H9 (cell line): ENCODE data around the gene UBR2. TPM values are rescaled to one million over a fixed set of nuclear protein-coding genes. Genes with fewer than 3 reads are reported as not detected.
"Not testable (repeated sequence)": the region's sequence is repeated elsewhere in the genome, so short reads cannot be mapped to it uniquely, and the experiment has no call there.

Experiments
- DNase-seq: peaks from one replicate; pipeline ENCODE4 v3.0.0-alpha.2; 2017
- H2AFZ ChIP-seq: one replicate; pipeline ENCODE4 v1.6.1; 2013; ENCODE audit warnings: mild to moderate bottlenecking, low read length, control low read depth, moderate library complexity
- H2AK5ac ChIP-seq: 2 replicates; pipeline ENCODE4 v1.6.1; 2013; ENCODE audit warnings: low read length, control low read depth, mixed read lengths; ENCODE audit not compliant: insufficient read length
- H2BK120ac ChIP-seq: one replicate; pipeline ENCODE4 v1.6.1; 2013; ENCODE audit warnings: low read depth, mild to moderate bottlenecking, low read length, control low read depth, inconsistent platforms; ENCODE audit not compliant: poor library complexity, severe bottlenecking
- H2BK12ac ChIP-seq: 2 replicates; pipeline ENCODE4 v1.6.1; 2013; ENCODE audit warnings: low read length, control low read depth, mixed read lengths, low read depth; ENCODE audit not compliant: insufficient read length
- H2BK15ac ChIP-seq: 2 replicates; pipeline ENCODE4 v1.6.1; 2013; ENCODE audit warnings: low read depth, low read length, control low read depth
- H2BK20ac ChIP-seq: one replicate; pipeline ENCODE4 v1.6.1; 2013; ENCODE audit warnings: low read depth, mild to moderate bottlenecking, low read length, control low read depth, inconsistent platforms; ENCODE audit not compliant: poor library complexity, severe bottlenecking
- H2BK5ac ChIP-seq: 2 replicates; pipeline ENCODE4 v1.6.1; 2013; ENCODE audit warnings: low read length, control low read depth, mixed read lengths; ENCODE audit not compliant: insufficient read length
- H3K14ac ChIP-seq: 2 replicates; pipeline ENCODE4 v1.6.1; 2013; ENCODE audit warnings: low read length, control low read depth; ENCODE audit not compliant: insufficient read depth
- H3K18ac ChIP-seq: 2 replicates; pipeline ENCODE4 v1.6.1; 2013; ENCODE audit warnings: low read depth, mild to moderate bottlenecking, mixed read lengths, low read length, control low read depth; ENCODE audit not compliant: insufficient read length
- H3K23ac ChIP-seq: 2 replicates; pipeline ENCODE4 v1.6.1; 2013; ENCODE audit warnings: low read length, control low read depth, mixed read lengths, low read depth; ENCODE audit not compliant: insufficient read length
- H3K23me2 ChIP-seq: 2 replicates; pipeline ENCODE4 v1.6.1; 2013; ENCODE audit warnings: low read depth, mild to moderate bottlenecking, mixed read lengths, low read length, control low read depth; ENCODE audit not compliant: insufficient read length, poor library complexity, severe bottlenecking
- H3K27ac ChIP-seq: 2 replicates; pipeline ENCODE4 v1.5.1; 2013; ENCODE audit warnings: low read length, control low read depth, mixed read lengths, low read depth; ENCODE audit not compliant: insufficient read length
- H3K27me3 ChIP-seq: 2 replicates; pipeline ENCODE4 v1.6.1; 2013; ENCODE audit warnings: low read length, control low read depth, inconsistent platforms; ENCODE audit not compliant: insufficient read depth
- H3K4ac ChIP-seq: 2 replicates; pipeline ENCODE4 v1.6.1; 2013; ENCODE audit warnings: low read depth, mild to moderate bottlenecking, control low read depth, inconsistent platforms, low read length, moderate library complexity
- H3K4me1 ChIP-seq: 2 replicates; pipeline ENCODE4 v1.6.1; 2013; ENCODE audit warnings: low read length, control low read depth, inconsistent platforms; ENCODE audit not compliant: insufficient read depth
- H3K4me2 ChIP-seq: 2 replicates; pipeline ENCODE4 v1.6.1; 2013; ENCODE audit warnings: low read length, control low read depth, mixed read lengths; ENCODE audit not compliant: insufficient read length, insufficient read depth
- H3K56ac ChIP-seq: 2 replicates; pipeline ENCODE4 v1.6.1; 2013; ENCODE audit warnings: low read depth, mild to moderate bottlenecking, mixed read lengths, low read length, control low read depth; ENCODE audit not compliant: insufficient read length
- H3K79me1 ChIP-seq: 2 replicates; pipeline ENCODE4 v1.6.1; 2013; ENCODE audit warnings: low read depth, mild to moderate bottlenecking, moderate library complexity, low read length, control low read depth, inconsistent platforms; ENCODE audit not compliant: insufficient read depth, poor library complexity, severe bottlenecking
- H3K79me2 ChIP-seq: 2 replicates; pipeline ENCODE4 v1.6.1; 2013; ENCODE audit warnings: low read length, control low read depth, inconsistent platforms; ENCODE audit not compliant: insufficient read depth
- H3K9ac ChIP-seq: 2 replicates; pipeline ENCODE4 v1.6.1; 2013; ENCODE audit warnings: low read length, control low read depth, mixed read lengths; ENCODE audit not compliant: insufficient read length; ENCODE audit errors: extremely low read depth
- H3K9me3 ChIP-seq: one replicate; pipeline ENCODE4 v1.6.1; 2013; ENCODE audit warnings: low read depth, low read length, inconsistent platforms; ENCODE audit not compliant: control insufficient read depth
- H3T11ph ChIP-seq: one replicate; pipeline ENCODE4 v1.6.1; 2013; ENCODE audit warnings: mild to moderate bottlenecking, low read length, control low read depth, inconsistent platforms
- H4K20me1 ChIP-seq: one replicate; pipeline ENCODE4 v1.6.1; 2013; ENCODE audit not compliant: control insufficient read depth, insufficient read length, insufficient read depth
- H4K5ac ChIP-seq: 2 replicates; pipeline ENCODE4 v1.6.1; 2013; ENCODE audit warnings: low read depth, mild to moderate bottlenecking, mixed read lengths, low read length, control low read depth; ENCODE audit not compliant: insufficient read length
- H4K8ac ChIP-seq: replicated peaks from 2 replicates; pipeline ENCODE4 v1.6.1; 2013; ENCODE audit warnings: low read length, control low read depth, mixed read lengths, low read depth; ENCODE audit not compliant: insufficient read length
- H4K91ac ChIP-seq: 2 replicates; pipeline ENCODE4 v1.6.1; 2013; ENCODE audit warnings: low read depth, mild to moderate bottlenecking, moderate library complexity, mixed read lengths, low read length, control low read depth; ENCODE audit not compliant: insufficient read length
- H3K27ac Mint-ChIP-seq, 3 experiments: 2 replicates in 2 of 3; 3 replicates in 1 of 3; pipeline ENCODE4 v1.8.0; 2020 to 2021; ENCODE audit warnings: mixed read lengths in 3 of 3, mild to moderate bottlenecking in 1 of 3, moderate library complexity in 1 of 3
- H3K27me3 Mint-ChIP-seq: 2 replicates; pipeline ENCODE4 v1.8.0; 2021; ENCODE audit warnings: low read depth, mild to moderate bottlenecking, moderate library complexity, mixed read lengths
- H3K36me3 Mint-ChIP-seq, 3 experiments: 2 replicates in 2 of 3; 3 replicates in 1 of 3; pipeline ENCODE4 v1.8.0; 2020 to 2021; ENCODE audit warnings: low read depth in 3 of 3, mixed read lengths in 3 of 3; ENCODE audit not compliant: insufficient read depth in 1 of 3
- H3K4me1 Mint-ChIP-seq, 2 experiments: 2 replicates each; pipeline ENCODE4 v1.8.0; 2020; ENCODE audit warnings: mixed read lengths in 2 of 2
- H3K4me3 Mint-ChIP-seq, 2 experiments: 2 replicates in 1 of 2; 3 replicates in 1 of 2; pipeline ENCODE4 v1.8.0; 2020 to 2021; ENCODE audit warnings: mild to moderate bottlenecking in 2 of 2, mixed read lengths in 2 of 2, moderate library complexity in 1 of 2
- H3K9me3 Mint-ChIP-seq, 2 experiments: 2 replicates in 1 of 2; 3 replicates in 1 of 2; pipeline ENCODE4 v1.8.0; 2020; ENCODE audit warnings: mild to moderate bottlenecking in 2 of 2, mixed read lengths in 2 of 2, moderate library complexity in 1 of 2
- WGBS: extraction: QIAGEN DNeasy Blood & Tissue Kit; methylation state at CpG from one replicate; pipeline ENCODE4 v1.1.7; 2013; ENCODE audit warnings: missing lambda C conversion rate, low lambda C conversion rate, mixed read lengths; ENCODE audit not compliant: insufficient read length; ENCODE audit errors: extremely low coverage; 5-methylcytosine and 5-hydroxymethylcytosine counted together
- total RNA-seq: library from RNA; stranded (reverse); gene quantifications from 2 replicates; pipeline ENCODE4 v1.2.1, GENCODE V29; 2021
- TF ChIP-seq, protein P1 (sequence below): fragments of 200-600 bp; sonication (generic); conservative IDR thresholded peaks from 3 replicates; pipeline ENCODE4 v1.8.0; 2021; ENCODE audit warnings: antibody characterized with exemption, mild to moderate bottlenecking

The UBR2 gene
- total RNA-seq, 1 experiment from 2014 or later: 18.7 TPM

GRCh38 chr6:42556462-42556861 lies 7.4 kb upstream of the UBR2 start:
- Histone ChIP-seq H2AK5ac (no peak overlapping the region), H4K8ac (no peak overlapping the region), H2AFZ (no peak overlapping the region), H3K27me3 (no peaks in the 10 kb centered on the region), H3T11ph (no peak overlapping the region), H3K18ac (no peak overlapping the region), H2BK15ac (no peak overlapping the region), H2BK20ac (no peak overlapping the region), H4K20me1 (no peaks in the 10 kb centered on the region), H3K4ac (no peak overlapping the region), H3K9ac (no peak overlapping the region), H3K27ac (no peak overlapping the region), H3K4me2 (no peak overlapping the region), H3K79me1 (no peaks in the 10 kb centered on the region), H3K56ac (no peak overlapping the region), H2BK12ac (no peak overlapping the region), H4K91ac (no peak overlapping the region), H4K5ac (no peak overlapping the region), H2BK120ac (no peak overlapping the region), H3K79me2 (no peaks in the 10 kb centered on the region), H3K14ac (no peak overlapping the region), H3K23ac (no peak overlapping the region), H2BK5ac (no peak overlapping the region), H3K4me1 (no peaks in the 10 kb centered on the region), H3K23me2 (no peaks in the 10 kb centered on the region), H3K9me3 (no peaks in the 10 kb centered on the region)
- Mint-ChIP-seq H3K27me3 (no peaks in the 10 kb centered on the region), H3K4me3 (no peak overlapping the region), H3K27ac (no peak overlapping the region; a peak in 1 of 7 replicates), H3K4me1 (peaks cover 0 to 6% of the 10 kb centered on the region in 2 experiments; a peak in 2 of 4 replicates), H3K36me3 (no peaks in the 10 kb centered on the region), H3K9me3 (peaks cover 0 to 3% of the 10 kb centered on the region in 2 experiments; a peak in 1 of 5 replicates)
- DNase-seq: no peak
- TF ChIP-seq, protein P1, sequence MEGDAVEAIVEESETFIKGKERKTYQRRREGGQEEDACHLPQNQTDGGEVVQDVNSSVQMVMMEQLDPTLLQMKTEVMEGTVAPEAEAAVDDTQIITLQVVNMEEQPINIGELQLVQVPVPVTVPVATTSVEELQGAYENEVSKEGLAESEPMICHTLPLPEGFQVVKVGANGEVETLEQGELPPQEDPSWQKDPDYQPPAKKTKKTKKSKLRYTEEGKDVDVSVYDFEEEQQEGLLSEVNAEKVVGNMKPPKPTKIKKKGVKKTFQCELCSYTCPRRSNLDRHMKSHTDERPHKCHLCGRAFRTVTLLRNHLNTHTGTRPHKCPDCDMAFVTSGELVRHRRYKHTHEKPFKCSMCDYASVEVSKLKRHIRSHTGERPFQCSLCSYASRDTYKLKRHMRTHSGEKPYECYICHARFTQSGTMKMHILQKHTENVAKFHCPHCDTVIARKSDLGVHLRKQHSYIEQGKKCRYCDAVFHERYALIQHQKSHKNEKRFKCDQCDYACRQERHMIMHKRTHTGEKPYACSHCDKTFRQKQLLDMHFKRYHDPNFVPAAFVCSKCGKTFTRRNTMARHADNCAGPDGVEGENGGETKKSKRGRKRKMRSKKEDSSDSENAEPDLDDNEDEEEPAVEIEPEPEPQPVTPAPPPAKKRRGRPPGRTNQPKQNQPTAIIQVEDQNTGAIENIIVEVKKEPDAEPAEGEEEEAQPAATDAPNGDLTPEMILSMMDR: no peak
- WGBS: no CpG with 5 or more reads among the region's 4 CpGs

GRCh38 chr6:42559276-42559675 lies 4.6 kb upstream of the UBR2 start:
- not testable (repeated sequence) for H2BK5ac ChIP-seq, H3K27me3 Mint-ChIP-seq, H2AK5ac ChIP-seq, H4K91ac ChIP-seq, H2AFZ ChIP-seq, H3K79me1 ChIP-seq, H3K4me2 ChIP-seq, H3K27ac Mint-ChIP-seq, H3K9ac ChIP-seq, H3K4me1 ChIP-seq, H4K20me1 ChIP-seq, H2BK15ac ChIP-seq, H3K27ac ChIP-seq, H3T11ph ChIP-seq, H3K14ac ChIP-seq, H3K36me3 Mint-ChIP-seq, H3K4me3 Mint-ChIP-seq, H4K8ac ChIP-seq, H2BK120ac ChIP-seq, H3K9me3 Mint-ChIP-seq, H3K23me2 ChIP-seq, H4K5ac ChIP-seq, H3K9me3 ChIP-seq, H3K56ac ChIP-seq, DNase-seq, H3K79me2 ChIP-seq, H3K4me1 Mint-ChIP-seq, H3K23ac ChIP-seq, H2BK20ac ChIP-seq, H3K27me3 ChIP-seq, H3K18ac ChIP-seq, H2BK12ac ChIP-seq, H3K4ac ChIP-seq
- no CpG with 5 or more reads among the region's 6 CpGs for WGBS
